GM19468 (cell line): Measurements from ENCODE around the gene TRNT1.

Experiments used
- ATAC-seq: cut with Tn5 transposase; IDR thresholded peaks from one replicate; pipeline ENCODE4 v1.9.1; 2021; ENCODE audit warnings: mild to moderate bottlenecking, moderate library complexity, moderate number of reproducible peaks; ENCODE audit not compliant: unreplicated experiment; ENCODE audit errors: extremely low read depth

The TRNT1 gene

GRCh38 chr3:3126477-3127431, at the start of gene TRNT1:
TSS of gene TRNT1 (plus strand) at chr3:3126940. CDS start at chr3:3129041, 2,101 bp downstream.
- ATAC-seq = peak; percentile 95

GRCh38 chr3:3080309-3080708, 46.4 kb upstream of the TRNT1 start:
- no peak for ATAC-seq

- peak; percentile 47 for ATAC-seq
Observed at GRCh38 chr3:3081381-3082233, 45.1 kb upstream of the TRNT1 start.

GRCh38 chr3:3082234-3082924, 44.4 kb upstream of the TRNT1 start:
- peak; percentile 68 for ATAC-seq

- no peak for ATAC-seq
Observed at GRCh38 chr3:3084890-3085289, 41.9 kb upstream of the TRNT1 start.

- no peak for ATAC-seq
Observed at GRCh38 chr3:3085782-3086181, 41.0 kb upstream of the TRNT1 start.

- ATAC-seq = no peak
Observed at GRCh38 chr3:3086239-3086638, 40.5 kb upstream of the TRNT1 start.

- ATAC-seq = no peak
Observed at GRCh38 chr3:3087279-3087678, 39.5 kb upstream of the TRNT1 start.

- ATAC-seq = no peak
Observed at GRCh38 chr3:3087716-3088465, 38.8 kb upstream of the TRNT1 start.

GRCh38 chr3:3089017-3089416, 37.7 kb upstream of the TRNT1 start:
- ATAC-seq = peak; percentile 98

GRCh38 chr3:3097958-3098357, 28.8 kb upstream of the TRNT1 start:
- no peak for ATAC-seq

GRCh38 chr3:3101660-3102458, 24.9 kb upstream of the TRNT1 start:
- peak; percentile 32 for ATAC-seq

GRCh38 chr3:3102751-3103150, 24.0 kb upstream of the TRNT1 start:
- no peak for ATAC-seq

- ATAC-seq = no peak
Observed at GRCh38 chr3:3105246-3105645, 21.5 kb upstream of the TRNT1 start.

GRCh38 chr3:3105815-3106214, 20.9 kb upstream of the TRNT1 start:
- ATAC-seq = no peak

- no peak for ATAC-seq
Observed at GRCh38 chr3:3107181-3107580, 19.6 kb upstream of the TRNT1 start.

GRCh38 chr3:3107858-3108257, 18.9 kb upstream of the TRNT1 start:
- ATAC-seq = no peak

- peak; percentile 72 for ATAC-seq
Observed at GRCh38 chr3:3109407-3110298, 17.1 kb upstream of the TRNT1 start.
